ENCODE results near the gene LRBA.
"Not testable (repeated sequence)": the region's sequence is repeated elsewhere in the genome, so short reads cannot be mapped to it uniquely, and the experiment has no call there.

Gene LRBA

GRCh38 chr4:150683775-150684350 lies 331.2 kb downstream of the LRBA start:
- peaks cover 13% of the 10 kb centered on the region for H3K4me1 ChIP-seq (ENCODE audit: insufficient read depth, low read length)
- H3K27me3 ChIP-seq (ENCODE audit: insufficient read depth, low read length), result no peaks in the 10 kb centered on the region
- H2AFZ ChIP-seq (ENCODE audit: low read depth, low read length), result peak overlapping the region; percentile 53
- H3K36me3 ChIP-seq (ENCODE audit: insufficient read depth, low read length), result no peaks in the 10 kb centered on the region
- H3K4me3 ChIP-seq (ENCODE audit: low read length), result no peak overlapping the region
- no peaks in the 10 kb centered on the region for H3K9me3 ChIP-seq (ENCODE audit: low read length)

- Histone ChIP-seq H3K9me3 (ENCODE audit: low read length) (no peaks in the 10 kb centered on the region), H3K36me3 (ENCODE audit: insufficient read depth, low read length) (no peaks in the 10 kb centered on the region), H3K4me3 (ENCODE audit: low read length) (no peak overlapping the region), H3K4me1 (ENCODE audit: insufficient read depth, low read length) (peaks cover 13% of the 10 kb centered on the region), H2AFZ (ENCODE audit: low read depth, low read length) (no peak overlapping the region), H3K27me3 (ENCODE audit: insufficient read depth, low read length) (no peaks in the 10 kb centered on the region)
Measured at GRCh38 chr4:150682126-150682525, 333.0 kb downstream of the LRBA start.

GRCh38 chr4:150681063-150681462 lies 334.0 kb downstream of the LRBA start:
- no peak overlapping the region for H3K4me3 ChIP-seq (ENCODE audit: low read length)
- no peak overlapping the region for H2AFZ ChIP-seq (ENCODE audit: low read depth, low read length)
- H3K27me3 ChIP-seq (ENCODE audit: insufficient read depth, low read length), result no peaks in the 10 kb centered on the region
- H3K4me1 ChIP-seq (ENCODE audit: insufficient read depth, low read length), result peaks cover 13% of the 10 kb centered on the region
- H3K9me3 ChIP-seq (ENCODE audit: low read length), result no peaks in the 10 kb centered on the region
- no peaks in the 10 kb centered on the region for H3K36me3 ChIP-seq (ENCODE audit: insufficient read depth, low read length)

- peaks cover 13% of the 10 kb centered on the region for H3K4me1 ChIP-seq (ENCODE audit: insufficient read depth, low read length)
- H3K4me3 ChIP-seq (ENCODE audit: low read length), result no peak overlapping the region
- no peaks in the 10 kb centered on the region for H3K36me3 ChIP-seq (ENCODE audit: insufficient read depth, low read length)
- H2AFZ ChIP-seq (ENCODE audit: low read depth, low read length), result no peak overlapping the region
- H3K9me3 ChIP-seq (ENCODE audit: low read length), result no peaks in the 10 kb centered on the region
- H3K27me3 ChIP-seq (ENCODE audit: insufficient read depth, low read length), result no peaks in the 10 kb centered on the region
Measured at GRCh38 chr4:150680651-150681050, 334.4 kb downstream of the LRBA start.

GRCh38 chr4:150679765-150680343 lies 335.2 kb downstream of the LRBA start:
- H3K4me3 ChIP-seq (ENCODE audit: low read length), result no peak overlapping the region
- no peak overlapping the region for H2AFZ ChIP-seq (ENCODE audit: low read depth, low read length)
- H3K36me3 ChIP-seq (ENCODE audit: insufficient read depth, low read length), result no peaks in the 10 kb centered on the region
- peaks cover 13% of the 10 kb centered on the region for H3K4me1 ChIP-seq (ENCODE audit: insufficient read depth, low read length)
- no peaks in the 10 kb centered on the region for H3K9me3 ChIP-seq (ENCODE audit: low read length)
- no peaks in the 10 kb centered on the region for H3K27me3 ChIP-seq (ENCODE audit: insufficient read depth, low read length)

GRCh38 chr4:150679018-150679764 lies 335.9 kb downstream of the LRBA start:
- Histone ChIP-seq H3K9me3 (ENCODE audit: low read length) (no peaks in the 10 kb centered on the region), H3K4me3 (ENCODE audit: low read length) (no peak overlapping the region), H3K4me1 (ENCODE audit: insufficient read depth, low read length) (peaks cover 6% of the 10 kb centered on the region), H2AFZ (ENCODE audit: low read depth, low read length) (no peak overlapping the region), H3K27me3 (ENCODE audit: insufficient read depth, low read length) (no peaks in the 10 kb centered on the region), H3K36me3 (ENCODE audit: insufficient read depth, low read length) (no peaks in the 10 kb centered on the region)

GRCh38 chr4:150673793-150674192 lies 341.3 kb downstream of the LRBA start:
- Histone ChIP-seq H2AFZ (ENCODE audit: low read depth, low read length) (no peak overlapping the region), H3K36me3 (ENCODE audit: insufficient read depth, low read length) (no peaks in the 10 kb centered on the region), H3K27me3 (ENCODE audit: insufficient read depth, low read length) (no peaks in the 10 kb centered on the region), H3K4me3 (ENCODE audit: low read length) (no peak overlapping the region), H3K4me1 (ENCODE audit: insufficient read depth, low read length) (no peaks in the 10 kb centered on the region), H3K9me3 (ENCODE audit: low read length) (no peaks in the 10 kb centered on the region)

GRCh38 chr4:150668824-150669223 lies 346.3 kb downstream of the LRBA start:
- Histone ChIP-seq H3K27me3 (ENCODE audit: insufficient read depth, low read length) (no peaks in the 10 kb centered on the region), H3K4me3 (ENCODE audit: low read length) (no peak overlapping the region), H2AFZ (ENCODE audit: low read depth, low read length) (no peak overlapping the region), H3K4me1 (ENCODE audit: insufficient read depth, low read length) (no peaks in the 10 kb centered on the region), H3K9me3 (ENCODE audit: low read length) (no peaks in the 10 kb centered on the region), H3K36me3 (ENCODE audit: insufficient read depth, low read length) (no peaks in the 10 kb centered on the region)

GRCh38 chr4:150664935-150665334 lies 350.1 kb downstream of the LRBA start:
- H3K36me3 ChIP-seq (ENCODE audit: insufficient read depth, low read length), result no peaks in the 10 kb centered on the region
- no peak overlapping the region for H3K4me3 ChIP-seq (ENCODE audit: low read length)
- H3K27me3 ChIP-seq (ENCODE audit: insufficient read depth, low read length), result no peaks in the 10 kb centered on the region
- no peaks in the 10 kb centered on the region for H3K9me3 ChIP-seq (ENCODE audit: low read length)
- H2AFZ ChIP-seq (ENCODE audit: low read depth, low read length), result no peak overlapping the region
- no peaks in the 10 kb centered on the region for H3K4me1 ChIP-seq (ENCODE audit: insufficient read depth, low read length)

GRCh38 chr4:150662686-150663085 lies 352.4 kb downstream of the LRBA start:
- Histone ChIP-seq H3K36me3 (ENCODE audit: insufficient read depth, low read length) (no peaks in the 10 kb centered on the region), H3K9me3 (ENCODE audit: low read length) (no peaks in the 10 kb centered on the region), H3K4me3 (ENCODE audit: low read length) (no peak overlapping the region), H3K4me1 (ENCODE audit: insufficient read depth, low read length) (no peaks in the 10 kb centered on the region), H2AFZ (ENCODE audit: low read depth, low read length) (no peak overlapping the region), H3K27me3 (ENCODE audit: insufficient read depth, low read length) (no peaks in the 10 kb centered on the region)

- not testable (repeated sequence) for H3K36me3 ChIP-seq (ENCODE audit: insufficient read depth, low read length); H3K27me3 ChIP-seq (ENCODE audit: insufficient read depth, low read length); H3K9me3 ChIP-seq (ENCODE audit: low read length); H2AFZ ChIP-seq (ENCODE audit: low read depth, low read length); H3K4me1 ChIP-seq (ENCODE audit: insufficient read depth, low read length); H3K4me3 ChIP-seq (ENCODE audit: low read length)
Measured at GRCh38 chr4:150661551-150661950, 353.5 kb downstream of the LRBA start.

- not testable (repeated sequence) for H3K36me3 ChIP-seq (ENCODE audit: insufficient read depth, low read length); H3K4me1 ChIP-seq (ENCODE audit: insufficient read depth, low read length); H3K27me3 ChIP-seq (ENCODE audit: insufficient read depth, low read length); H3K4me3 ChIP-seq (ENCODE audit: low read length); H3K9me3 ChIP-seq (ENCODE audit: low read length); H2AFZ ChIP-seq (ENCODE audit: low read depth, low read length)
Measured at GRCh38 chr4:150658258-150658657, 356.8 kb downstream of the LRBA start.

GRCh38 chr4:150656891-150657290 lies 358.2 kb downstream of the LRBA start:
- no peak overlapping the region for H2AFZ ChIP-seq (ENCODE audit: low read depth, low read length)
- H3K4me1 ChIP-seq (ENCODE audit: insufficient read depth, low read length), result no peaks in the 10 kb centered on the region
- H3K9me3 ChIP-seq (ENCODE audit: low read length), result no peaks in the 10 kb centered on the region
- no peaks in the 10 kb centered on the region for H3K36me3 ChIP-seq (ENCODE audit: insufficient read depth, low read length)
- no peak overlapping the region for H3K4me3 ChIP-seq (ENCODE audit: low read length)
- no peaks in the 10 kb centered on the region for H3K27me3 ChIP-seq (ENCODE audit: insufficient read depth, low read length)
